ENCODE results near the gene AUTS2.

AUTS2 gene

GRCh38 chr7:70143075-70144044, 545.1 kb downstream of the AUTS2 start:
- no peaks in the 10 kb centered on the region for H3K36me3 ChIP-seq
- TF ChIP-seq, protein P1, sequence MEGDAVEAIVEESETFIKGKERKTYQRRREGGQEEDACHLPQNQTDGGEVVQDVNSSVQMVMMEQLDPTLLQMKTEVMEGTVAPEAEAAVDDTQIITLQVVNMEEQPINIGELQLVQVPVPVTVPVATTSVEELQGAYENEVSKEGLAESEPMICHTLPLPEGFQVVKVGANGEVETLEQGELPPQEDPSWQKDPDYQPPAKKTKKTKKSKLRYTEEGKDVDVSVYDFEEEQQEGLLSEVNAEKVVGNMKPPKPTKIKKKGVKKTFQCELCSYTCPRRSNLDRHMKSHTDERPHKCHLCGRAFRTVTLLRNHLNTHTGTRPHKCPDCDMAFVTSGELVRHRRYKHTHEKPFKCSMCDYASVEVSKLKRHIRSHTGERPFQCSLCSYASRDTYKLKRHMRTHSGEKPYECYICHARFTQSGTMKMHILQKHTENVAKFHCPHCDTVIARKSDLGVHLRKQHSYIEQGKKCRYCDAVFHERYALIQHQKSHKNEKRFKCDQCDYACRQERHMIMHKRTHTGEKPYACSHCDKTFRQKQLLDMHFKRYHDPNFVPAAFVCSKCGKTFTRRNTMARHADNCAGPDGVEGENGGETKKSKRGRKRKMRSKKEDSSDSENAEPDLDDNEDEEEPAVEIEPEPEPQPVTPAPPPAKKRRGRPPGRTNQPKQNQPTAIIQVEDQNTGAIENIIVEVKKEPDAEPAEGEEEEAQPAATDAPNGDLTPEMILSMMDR (IDR thresholded peaks at IDR 0.05): no peak
- H3K4me1 ChIP-seq (ENCODE audit: control insufficient read depth in 1 of 2, insufficient read depth in 1 of 2, low read depth in 1 of 2, low read length in 1 of 2): no peaks in the 10 kb centered on the region
- H3K27me3 ChIP-seq: no peaks in the 10 kb centered on the region
- H3K27ac ChIP-seq: no peak overlapping the region
- no peaks in the 10 kb centered on the region for H3K9me3 ChIP-seq
- no peak overlapping the region for H3K4me3 ChIP-seq (ENCODE audit: low read depth in 1 of 2, low read length in 1 of 2)

GRCh38 chr7:70148997-70149396, 550.7 kb downstream of the AUTS2 start:
- Histone ChIP-seq H3K4me3 (ENCODE audit: low read depth in 1 of 2, low read length in 1 of 2) (no peak overlapping the region), H3K27me3 (no peaks in the 10 kb centered on the region), H3K4me1 (ENCODE audit: control insufficient read depth in 1 of 2, insufficient read depth in 1 of 2, low read depth in 1 of 2, low read length in 1 of 2) (no peaks in the 10 kb centered on the region), H3K9me3 (no peaks in the 10 kb centered on the region), H3K27ac (no peak overlapping the region), H3K36me3 (no peaks in the 10 kb centered on the region)
- TF ChIP-seq, protein P1 (IDR thresholded peaks at IDR 0.05): no peak

GRCh38 chr7:70152313-70152712, 554.0 kb downstream of the AUTS2 start:
- Histone ChIP-seq H3K27me3 (no peaks in the 10 kb centered on the region), H3K9me3 (no peaks in the 10 kb centered on the region), H3K36me3 (no peaks in the 10 kb centered on the region), H3K27ac (no peak overlapping the region), H3K4me3 (ENCODE audit: low read depth in 1 of 2, low read length in 1 of 2) (no peak overlapping the region), H3K4me1 (ENCODE audit: control insufficient read depth in 1 of 2, insufficient read depth in 1 of 2, low read depth in 1 of 2, low read length in 1 of 2) (no peaks in the 10 kb centered on the region)
- TF ChIP-seq, protein P1 (IDR thresholded peaks at IDR 0.05): no peak

DNA sequence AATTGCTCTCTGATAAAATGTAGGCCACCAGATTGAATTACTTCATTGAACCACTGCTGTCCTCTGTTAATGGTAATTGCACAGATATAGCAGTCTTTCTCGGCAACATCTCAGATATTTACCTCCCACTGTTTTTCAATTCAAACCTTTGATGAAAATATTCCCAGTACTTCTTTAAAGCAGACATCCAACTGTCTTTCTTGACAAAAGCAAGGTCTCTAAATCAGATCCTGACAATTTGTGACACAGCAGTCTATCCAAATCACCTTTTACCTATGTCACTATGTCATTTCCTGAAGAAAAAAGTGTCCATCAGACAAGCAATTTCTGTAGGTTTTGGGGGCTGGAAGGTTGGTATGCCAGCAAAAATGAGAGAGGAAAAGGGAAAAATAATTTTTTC, 555.7 kb downstream of the AUTS2 start:
- H3K9me3 ChIP-seq: no peaks in the 10 kb centered on the region
- no peak overlapping the region for H3K4me3 ChIP-seq (ENCODE audit: low read depth in 1 of 2, low read length in 1 of 2)
- TF ChIP-seq, protein P1 (IDR thresholded peaks at IDR 0.05): no peak
- H3K4me1 ChIP-seq (ENCODE audit: control insufficient read depth in 1 of 2, insufficient read depth in 1 of 2, low read depth in 1 of 2, low read length in 1 of 2): no peaks in the 10 kb centered on the region
- no peak overlapping the region for H3K27ac ChIP-seq
- H3K36me3 ChIP-seq: no peaks in the 10 kb centered on the region
- no peaks in the 10 kb centered on the region for H3K27me3 ChIP-seq

- Histone ChIP-seq H3K9me3 (no peaks in the 10 kb centered on the region), H3K4me1 (ENCODE audit: control insufficient read depth in 1 of 2, insufficient read depth in 1 of 2, low read depth in 1 of 2, low read length in 1 of 2) (no peaks in the 10 kb centered on the region), H3K27ac (no peak overlapping the region), H3K36me3 (no peaks in the 10 kb centered on the region), H3K4me3 (ENCODE audit: low read depth in 1 of 2, low read length in 1 of 2) (no peak overlapping the region), H3K27me3 (no peaks in the 10 kb centered on the region)
- TF ChIP-seq, protein P1 (IDR thresholded peaks at IDR 0.05): no peak
Measured at GRCh38 chr7:70154521-70155180, 556.4 kb downstream of the AUTS2 start.

Data from neutrophil (primary cell).